ENCODE data around the gene CSNK2B.

DNA sequence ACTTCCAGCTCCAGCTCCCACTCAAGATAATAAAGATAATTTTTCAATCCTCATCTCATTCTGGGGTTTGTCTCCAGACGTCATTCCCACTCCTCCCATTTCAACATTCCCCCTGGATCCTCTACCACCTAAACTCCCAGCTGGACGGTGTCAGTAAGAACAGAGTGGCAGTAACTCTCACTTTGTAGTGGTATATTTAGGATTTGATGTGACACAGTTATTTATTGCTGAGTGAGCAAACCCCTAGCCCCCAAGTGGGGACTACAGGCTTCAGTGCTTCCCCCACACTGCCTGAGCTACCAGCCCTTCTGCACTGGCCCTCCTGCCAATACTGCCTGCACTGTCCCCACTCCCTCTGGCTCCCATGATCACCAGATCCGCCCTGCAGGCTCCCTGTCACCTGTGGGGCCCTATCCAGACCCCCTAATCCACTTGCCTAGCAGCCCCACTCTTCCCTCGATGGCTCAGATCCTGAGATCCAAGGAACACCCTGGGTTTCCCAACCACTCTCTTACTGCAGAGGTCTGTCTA is 7.7 kb upstream of the CSNK2B start:
- TF ChIP-seq, protein P1, sequence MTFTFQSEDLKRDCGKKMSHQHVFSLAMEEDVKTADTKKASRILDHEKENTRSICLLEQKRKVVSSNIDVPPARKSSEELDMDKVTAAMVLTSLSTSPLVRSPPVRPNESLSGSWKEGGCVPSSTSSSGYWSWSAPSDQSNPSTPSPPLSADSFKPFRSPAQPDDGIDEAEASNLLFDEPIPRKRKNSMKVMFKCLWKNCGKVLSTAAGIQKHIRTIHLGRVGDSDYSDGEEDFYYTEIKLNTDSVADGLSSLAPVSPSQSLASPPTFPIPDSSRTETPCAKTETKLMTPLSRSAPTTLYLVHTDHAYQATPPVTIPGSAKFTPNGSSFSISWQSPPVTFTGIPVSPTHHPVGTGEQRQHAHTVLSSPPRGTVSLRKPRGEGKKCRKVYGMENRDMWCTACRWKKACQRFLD (tag by site-specific recombination; IDR thresholded peaks at IDR 0.05) = no peak
- TF ChIP-seq RBAK (tag by site-specific recombination; IDR thresholded peaks at IDR 0.05) (no peak), ZNF510 (tag by site-specific recombination; IDR thresholded peaks at IDR 0.05; ENCODE audit: insufficient replicate concordance) (no peak), YY1 (tag by site-specific recombination; IDR thresholded peaks at IDR 0.05) (no peak), ZBTB21 (tag by site-specific recombination; IDR thresholded peaks at IDR 0.05) (no peak), ZNF76 (tag by site-specific recombination; IDR thresholded peaks at IDR 0.05; ENCODE audit: borderline replicate concordance, low read depth) (no peak), ZNF423 (tag by site-specific recombination; IDR thresholded peaks at IDR 0.05) (no peak), ZNF140 (tag by site-specific recombination; IDR thresholded peaks at IDR 0.05) (no peak)
- TF ChIP-seq, protein P2, sequence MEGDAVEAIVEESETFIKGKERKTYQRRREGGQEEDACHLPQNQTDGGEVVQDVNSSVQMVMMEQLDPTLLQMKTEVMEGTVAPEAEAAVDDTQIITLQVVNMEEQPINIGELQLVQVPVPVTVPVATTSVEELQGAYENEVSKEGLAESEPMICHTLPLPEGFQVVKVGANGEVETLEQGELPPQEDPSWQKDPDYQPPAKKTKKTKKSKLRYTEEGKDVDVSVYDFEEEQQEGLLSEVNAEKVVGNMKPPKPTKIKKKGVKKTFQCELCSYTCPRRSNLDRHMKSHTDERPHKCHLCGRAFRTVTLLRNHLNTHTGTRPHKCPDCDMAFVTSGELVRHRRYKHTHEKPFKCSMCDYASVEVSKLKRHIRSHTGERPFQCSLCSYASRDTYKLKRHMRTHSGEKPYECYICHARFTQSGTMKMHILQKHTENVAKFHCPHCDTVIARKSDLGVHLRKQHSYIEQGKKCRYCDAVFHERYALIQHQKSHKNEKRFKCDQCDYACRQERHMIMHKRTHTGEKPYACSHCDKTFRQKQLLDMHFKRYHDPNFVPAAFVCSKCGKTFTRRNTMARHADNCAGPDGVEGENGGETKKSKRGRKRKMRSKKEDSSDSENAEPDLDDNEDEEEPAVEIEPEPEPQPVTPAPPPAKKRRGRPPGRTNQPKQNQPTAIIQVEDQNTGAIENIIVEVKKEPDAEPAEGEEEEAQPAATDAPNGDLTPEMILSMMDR (tag by site-specific recombination; IDR thresholded peaks at IDR 0.05) = no peak
- TF ChIP-seq, protein P3, sequence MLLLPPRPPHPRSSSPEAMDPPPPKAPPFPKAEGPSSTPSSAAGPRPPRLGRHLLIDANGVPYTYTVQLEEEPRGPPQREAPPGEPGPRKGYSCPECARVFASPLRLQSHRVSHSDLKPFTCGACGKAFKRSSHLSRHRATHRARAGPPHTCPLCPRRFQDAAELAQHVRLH (tag by site-specific recombination; IDR thresholded peaks at IDR 0.05) = no peak
- TF ChIP-seq, protein P4, sequence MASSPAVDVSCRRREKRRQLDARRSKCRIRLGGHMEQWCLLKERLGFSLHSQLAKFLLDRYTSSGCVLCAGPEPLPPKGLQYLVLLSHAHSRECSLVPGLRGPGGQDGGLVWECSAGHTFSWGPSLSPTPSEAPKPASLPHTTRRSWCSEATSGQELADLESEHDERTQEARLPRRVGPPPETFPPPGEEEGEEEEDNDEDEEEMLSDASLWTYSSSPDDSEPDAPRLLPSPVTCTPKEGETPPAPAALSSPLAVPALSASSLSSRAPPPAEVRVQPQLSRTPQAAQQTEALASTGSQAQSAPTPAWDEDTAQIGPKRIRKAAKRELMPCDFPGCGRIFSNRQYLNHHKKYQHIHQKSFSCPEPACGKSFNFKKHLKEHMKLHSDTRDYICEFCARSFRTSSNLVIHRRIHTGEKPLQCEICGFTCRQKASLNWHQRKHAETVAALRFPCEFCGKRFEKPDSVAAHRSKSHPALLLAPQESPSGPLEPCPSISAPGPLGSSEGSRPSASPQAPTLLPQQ (tag by site-specific recombination; IDR thresholded peaks at IDR 0.05) = no peak
- TF ChIP-seq, protein P5, sequence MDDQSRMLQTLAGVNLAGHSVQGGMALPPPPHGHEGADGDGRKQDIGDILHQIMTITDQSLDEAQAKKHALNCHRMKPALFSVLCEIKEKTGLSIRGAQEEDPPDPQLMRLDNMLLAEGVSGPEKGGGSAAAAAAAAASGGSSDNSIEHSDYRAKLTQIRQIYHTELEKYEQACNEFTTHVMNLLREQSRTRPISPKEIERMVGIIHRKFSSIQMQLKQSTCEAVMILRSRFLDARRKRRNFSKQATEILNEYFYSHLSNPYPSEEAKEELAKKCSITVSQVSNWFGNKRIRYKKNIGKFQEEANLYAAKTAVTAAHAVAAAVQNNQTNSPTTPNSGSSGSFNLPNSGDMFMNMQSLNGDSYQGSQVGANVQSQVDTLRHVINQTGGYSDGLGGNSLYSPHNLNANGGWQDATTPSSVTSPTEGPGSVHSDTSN (CRISPR knock-in tag; IDR thresholded peaks at IDR 0.05) = no peak
